GM19395 (cell line): ENCODE data around the gene DENND1A.
A peak's percentile ranks its signal among the peaks of the same experiment; 100 is the strongest.
"Not testable (repeated sequence)": the region's sequence is repeated elsewhere in the genome, so short reads cannot be mapped to it uniquely, and the experiment has no call there.

ENCODE experiments used
- ATAC-seq: cut with Tn5 transposase; IDR thresholded peaks from one replicate; pipeline ENCODE4 v1.9.1; 2021; ENCODE audit warnings: mild to moderate bottlenecking, moderate library complexity; ENCODE audit not compliant: unreplicated experiment

Gene DENND1A

GRCh38 chr9:123447934-123448646, 481.8 kb downstream of the DENND1A start:
- ATAC-seq, result no peak

- no peak for ATAC-seq
Measured at GRCh38 chr9:123445981-123446610, 483.8 kb downstream of the DENND1A start.

GRCh38 chr9:123445116-123445515, 484.8 kb downstream of the DENND1A start:
- no peak for ATAC-seq

DNA sequence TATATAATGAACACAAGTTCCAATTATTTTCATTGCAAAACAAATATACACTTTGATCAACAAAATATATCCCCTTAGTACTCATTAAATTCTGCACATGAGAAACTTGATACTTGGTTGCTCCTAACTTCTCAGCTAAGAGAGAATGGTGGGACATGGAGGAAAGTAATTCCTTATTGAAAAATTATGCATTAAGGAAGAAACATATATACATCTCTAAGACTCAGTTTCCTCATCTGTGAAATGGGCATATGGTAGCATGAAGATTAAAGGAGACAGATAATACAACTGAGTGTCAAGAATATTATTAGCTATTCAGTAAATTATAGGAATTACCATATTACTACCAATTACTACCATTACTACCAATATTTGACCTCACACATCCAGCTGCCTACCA, 488.2 kb downstream of the DENND1A start:
- ATAC-seq, result no peak

DNA sequence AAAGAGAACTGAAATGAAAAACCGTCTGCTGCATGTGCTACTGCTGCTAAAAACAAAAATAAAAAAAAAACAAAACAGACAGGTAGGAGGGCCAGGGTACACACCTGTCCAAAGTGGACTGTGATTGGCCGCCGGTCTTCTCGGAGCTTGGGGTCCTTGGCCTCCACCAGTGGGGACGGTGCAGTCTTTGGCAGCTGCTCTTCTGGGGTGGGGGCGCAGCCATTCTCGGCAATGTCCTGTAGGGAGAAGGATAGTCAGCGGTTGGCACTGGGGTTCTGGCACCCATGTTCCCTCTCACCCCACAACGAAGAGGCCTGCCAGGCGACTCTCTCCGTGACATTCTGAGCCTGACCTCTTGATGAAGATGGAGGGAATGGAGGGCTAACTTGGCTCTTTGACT, 489.7 kb downstream of the DENND1A start:
- no peak for ATAC-seq

GRCh38 chr9:123438821-123439220, 491.1 kb downstream of the DENND1A start:
- no peak for ATAC-seq

DNA sequence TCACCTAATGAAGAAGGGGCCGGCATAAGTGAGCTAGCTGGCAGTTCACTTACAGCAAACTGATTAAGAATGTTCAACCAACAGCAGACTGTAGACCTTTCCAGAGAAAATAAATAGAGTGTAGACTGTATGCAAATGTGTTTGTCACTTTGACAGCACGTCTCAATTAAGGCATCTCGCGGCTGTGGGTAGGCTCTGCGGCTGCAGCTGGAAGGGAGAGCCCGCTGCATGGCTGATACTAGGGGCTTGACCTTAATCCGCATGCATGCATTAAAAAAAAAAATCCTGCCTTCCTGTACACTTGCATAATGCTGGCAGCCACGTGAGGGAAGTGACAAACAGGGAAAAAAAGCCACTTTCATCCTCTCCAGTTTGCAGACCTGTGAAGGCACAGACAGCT, 491.6 kb downstream of the DENND1A start:
- ATAC-seq, result no peak

- ATAC-seq, result no peak
Measured at GRCh38 chr9:123437201-123437600, 492.7 kb downstream of the DENND1A start.

DNA sequence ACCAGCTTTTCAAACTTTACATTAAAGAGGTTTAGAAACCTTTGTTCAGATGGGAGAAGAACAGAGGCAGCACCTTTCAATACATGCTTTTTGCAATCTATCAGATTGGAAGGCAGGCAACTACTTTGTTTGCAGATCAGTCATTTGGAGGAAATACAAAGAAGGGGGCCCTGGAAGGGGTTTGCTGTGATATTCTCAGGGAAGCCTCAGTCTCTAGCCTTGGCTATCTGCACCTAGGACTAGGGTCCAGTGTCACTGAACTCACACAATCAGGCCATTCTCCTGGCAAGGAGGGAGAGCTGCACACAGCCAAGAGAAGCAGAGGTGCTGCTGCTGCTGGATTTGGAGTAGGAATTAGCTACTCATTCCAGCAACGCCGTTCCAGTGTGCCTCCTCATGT, 494.5 kb downstream of the DENND1A start:
- no peak for ATAC-seq

DNA sequence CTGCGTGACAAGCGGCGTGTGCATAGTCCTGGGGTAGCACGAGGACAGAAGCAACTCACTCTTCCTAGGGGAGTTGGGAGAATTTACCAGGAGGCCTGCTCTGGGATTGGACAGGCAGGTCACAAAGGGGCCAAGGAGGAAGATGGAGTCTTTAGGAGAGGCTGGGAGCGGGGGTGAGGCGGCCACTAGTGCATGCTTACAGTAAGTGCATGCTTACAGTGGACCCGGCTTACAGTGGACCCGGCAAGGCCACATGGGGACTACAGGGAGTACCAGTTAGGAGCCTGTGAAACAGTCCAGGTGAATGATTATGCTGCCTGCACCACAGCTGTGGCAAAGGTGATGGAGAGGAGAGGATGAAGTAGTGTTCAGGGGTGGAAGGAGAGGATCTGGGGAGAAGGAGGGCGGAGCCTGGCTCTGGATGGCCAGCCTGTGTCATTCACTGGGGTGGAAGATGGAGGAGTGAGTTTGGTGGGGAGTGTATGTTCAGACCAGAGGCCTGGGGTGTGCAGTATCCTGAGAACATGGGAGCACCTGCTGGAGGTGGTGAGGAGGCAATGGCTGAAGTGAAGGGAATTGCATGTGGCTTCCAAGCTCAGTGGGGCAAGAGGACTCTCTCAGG, 495.2 kb downstream of the DENND1A start:
- no peak for ATAC-seq

DNA sequence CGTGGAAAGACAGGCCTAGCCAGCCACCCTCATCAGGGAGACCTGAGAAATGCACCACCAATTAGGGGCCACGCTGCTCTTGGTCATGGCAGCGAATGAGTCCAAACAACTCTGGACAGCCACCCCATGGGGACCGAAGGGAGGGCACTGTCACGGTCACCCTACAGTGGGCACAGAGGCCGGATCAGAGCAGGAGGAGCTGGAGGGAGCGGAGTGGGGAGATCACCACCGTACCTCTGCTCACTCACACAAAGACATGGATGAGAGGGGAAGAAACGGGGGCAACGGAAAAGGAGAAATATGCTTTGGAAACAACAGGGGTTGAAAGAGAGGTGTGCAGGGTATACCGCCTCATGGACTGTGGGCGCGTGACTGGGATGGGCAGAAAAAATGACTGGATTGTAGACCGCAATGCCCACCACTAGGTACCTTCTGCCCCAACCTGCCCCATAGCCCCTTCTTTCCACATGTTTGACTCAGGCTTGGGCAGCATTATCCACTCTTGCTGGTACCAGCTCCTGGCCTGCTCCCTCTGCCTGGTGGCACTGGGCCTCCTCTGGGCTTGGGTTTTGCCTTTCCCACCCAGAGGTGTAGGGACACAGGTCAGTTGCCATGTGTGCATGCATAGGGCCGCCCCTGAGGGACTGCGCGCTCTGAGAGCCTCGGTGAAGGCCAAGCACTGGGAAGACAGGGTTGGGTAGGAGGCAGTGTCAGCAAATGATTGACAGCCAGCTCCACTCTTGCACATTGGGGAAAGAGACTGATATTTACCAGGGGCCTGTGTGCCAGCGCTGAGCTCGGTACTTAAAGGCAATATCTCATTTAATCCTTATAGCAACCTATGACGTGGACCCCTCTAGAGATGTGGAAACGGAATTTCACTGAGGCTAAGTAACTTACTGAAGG, 497.3 kb downstream of the DENND1A start:
- ATAC-seq, result no peak

DNA sequence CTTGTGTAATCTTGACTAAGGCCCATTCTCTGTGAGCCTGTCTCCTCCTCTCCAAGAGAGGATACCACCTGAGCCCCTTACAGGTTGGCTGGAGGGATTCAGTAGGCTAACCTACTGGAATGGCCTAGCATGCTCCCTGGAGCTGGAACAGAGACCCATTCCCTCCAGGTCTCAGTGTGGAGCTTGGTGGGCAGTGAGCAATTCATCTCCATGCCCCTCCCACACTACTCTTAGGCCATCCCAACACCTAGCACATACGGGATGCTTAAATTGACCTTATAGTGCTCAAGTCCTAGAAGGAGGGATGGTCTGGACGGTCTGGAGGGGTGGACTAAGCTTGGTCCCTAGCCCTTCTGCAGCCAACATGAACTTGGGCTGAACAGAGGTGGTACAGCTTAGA, 498.3 kb downstream of the DENND1A start:
- ATAC-seq, result no peak

GRCh38 chr9:123428450-123428849, 501.5 kb downstream of the DENND1A start:
- ATAC-seq, result not testable (repeated sequence)

DNA sequence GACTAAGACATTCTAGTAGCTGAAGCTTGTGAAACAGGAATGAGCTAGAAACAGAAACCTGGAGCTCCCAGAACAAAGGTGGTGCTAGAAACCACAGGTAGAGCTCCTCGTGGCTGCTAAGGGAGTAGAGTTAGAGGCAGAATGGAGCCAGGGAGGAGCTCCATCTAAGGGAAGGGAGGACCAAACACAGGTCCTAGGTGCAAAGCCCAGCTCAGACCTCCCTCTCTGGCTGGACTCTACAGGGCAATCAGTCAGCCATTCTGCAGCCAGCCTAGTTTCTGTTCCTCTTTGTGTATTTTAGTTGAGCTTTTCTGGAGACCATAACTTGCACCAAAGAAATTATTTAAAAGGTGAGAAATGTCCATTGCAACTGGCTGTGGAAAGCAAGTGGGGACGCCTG, 503.5 kb downstream of the DENND1A start:
- ATAC-seq, result peak; percentile 90

DNA sequence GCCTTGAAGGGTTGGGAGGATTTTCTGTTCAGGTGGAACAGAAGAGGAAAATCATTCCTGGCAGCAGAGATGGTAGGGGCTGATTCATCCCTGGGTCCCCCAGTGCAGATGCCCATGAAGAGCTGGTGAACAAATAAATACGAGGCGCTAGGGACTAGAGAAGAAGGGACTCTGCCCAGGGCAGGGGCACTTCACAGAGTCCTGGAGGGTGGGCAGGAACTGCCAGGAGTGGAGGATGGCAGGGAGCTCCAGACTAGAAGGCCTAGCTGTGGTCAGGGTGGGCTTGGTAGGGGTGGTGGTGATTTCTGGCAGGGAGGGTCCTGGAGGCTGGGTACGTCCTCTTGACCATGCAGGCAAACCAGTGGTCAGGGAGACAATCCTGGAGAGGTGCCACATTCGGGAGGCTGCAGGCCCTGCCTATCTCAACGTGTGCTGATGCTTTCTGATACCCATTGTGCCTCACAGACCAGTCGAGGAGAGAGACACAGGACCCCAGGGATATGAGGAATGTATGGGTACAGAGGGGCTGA, 504.0 kb downstream of the DENND1A start:
- no peak for ATAC-seq

- ATAC-seq, result no peak
Measured at GRCh38 chr9:123425261-123425821, 504.6 kb downstream of the DENND1A start.

GRCh38 chr9:123424552-123425225, 505.2 kb downstream of the DENND1A start:
- no peak for ATAC-seq

GRCh38 chr9:123424131-123424530, 505.8 kb downstream of the DENND1A start:
- ATAC-seq, result no peak

GRCh38 chr9:123423311-123423640, 506.6 kb downstream of the DENND1A start:
- ATAC-seq, result no peak

GRCh38 chr9:123422635-123423310, 507.2 kb downstream of the DENND1A start:
- no peak for ATAC-seq
